PC-3 (cell line): ENCODE measurements around the gene SH2B3. TPM values are rescaled to one million over a fixed set of nuclear protein-coding genes. Genes with fewer than 3 reads are reported as not detected.

Source experiments
- ATAC-seq: fragments of 200-7000 bp; cut with Tn5 transposase; 2 replicates; pipeline ENCODE4 v1.9.1; 2020; ENCODE audit warnings: mild to moderate bottlenecking, moderate library complexity
- BruUV-seq: library from RNA; stranded (reverse); fragments of 400-500 nt; replicated peaks from 2 replicates; lab custom pipeline; 2021; lab: Mats Ljungman, UMichigan
- CTCF ChIA-PET: fragments of 300-600 bp; sonication (Branson Sonifier 250); formaldehyde crosslinking; loops from one replicate; lab custom pipeline; 2022; ENCODE audit warnings: antibody characterized with exemption; lab: Charles Lee
- POLR2A ChIA-PET: fragments of 300-600 bp; sonication (Branson Sonifier 250); formaldehyde crosslinking; loops from one replicate; lab custom pipeline; 2022; ENCODE audit warnings: antibody characterized with exemption; ENCODE audit not compliant: unreplicated experiment; lab: Charles Lee
- DNase-seq: peaks from one replicate; pipeline ENCODE4 v3.0.0-alpha.2; 2015
- H2AFZ ChIP-seq: fragments of 300-600 bp; sonication (generic); 2 replicates; pipeline ENCODE4 v1.6.0; 2016; ENCODE audit warnings: antibody characterized with exemption, low read length
- H3F3A ChIP-seq: fragments of 300-600 bp; sonication (generic); one replicate; pipeline ENCODE4 v1.6.0; 2017; ENCODE audit warnings: antibody characterized with exemption, low read length, control low read depth, mild to moderate bottlenecking; ENCODE audit not compliant: unreplicated experiment
- H3K27ac ChIP-seq: fragments of 300-600 bp; sonication (generic); 2 replicates; pipeline ENCODE4 v1.5.1; 2016; ENCODE audit warnings: mild to moderate bottlenecking, low read length
- H3K27me3 ChIP-seq: fragments of 300-600 bp; sonication (generic); 2 replicates; pipeline ENCODE4 v1.6.1; 2016; ENCODE audit warnings: low read length, mixed read lengths
- H3K36me3 ChIP-seq: fragments of 300-600 bp; sonication (generic); 2 replicates; pipeline ENCODE4 v1.6.1; 2016; ENCODE audit warnings: low read depth, mixed run types, low read length, mixed read lengths
- H3K4me1 ChIP-seq: fragments of 300-600 bp; sonication (generic); 2 replicates; pipeline ENCODE4 v1.5.1; 2016; ENCODE audit warnings: low read length; ENCODE audit not compliant: insufficient read depth
- H3K4me2 ChIP-seq: fragments of 300-600 bp; sonication (generic); 2 replicates; pipeline ENCODE4 v1.6.0; 2016; ENCODE audit warnings: low read length
- H3K4me3 ChIP-seq: fragments of 300-600 bp; sonication (generic); 2 replicates; pipeline ENCODE4 v1.5.1; 2016; ENCODE audit warnings: mild to moderate bottlenecking, low read length, mixed read lengths
- H3K79me2 ChIP-seq: fragments of 300-600 bp; sonication (generic); 2 replicates; pipeline ENCODE4 v1.6.1; 2017; ENCODE audit warnings: low read length, mixed read lengths
- H3K9ac ChIP-seq: fragments of 300-600 bp; sonication (generic); 2 replicates; pipeline ENCODE4 v1.6.0; 2016; ENCODE audit warnings: mild to moderate bottlenecking, low read length
- H3K9me2 ChIP-seq: fragments of 300-600 bp; sonication (generic); replicated peaks from 2 replicates; pipeline ENCODE4 v1.6.1; 2016; ENCODE audit warnings: mixed run types, low read length, mixed read lengths
- H3K9me3 ChIP-seq: fragments of 300-600 bp; sonication (generic); 2 replicates; pipeline ENCODE4 v1.6.1; 2016; ENCODE audit warnings: low read length, mixed read lengths
- H4K20me1 ChIP-seq: fragments of 300-600 bp; sonication (generic); 2 replicates; pipeline ENCODE4 v1.6.1; 2016; ENCODE audit warnings: low read length, mixed read lengths
- EZH2 ChIP-seq: fragments of 300-600 bp; sonication (generic); IDR thresholded peaks from one replicate; pipeline ENCODE4 v1.6.1; 2017; ENCODE audit warnings: antibody characterized with exemption, mild to moderate bottlenecking, low read length; ENCODE audit not compliant: unreplicated experiment
- EZH2phosphoT487 ChIP-seq: fragments of 300-600 bp; sonication (generic); IDR thresholded peaks from 2 replicates; pipeline ENCODE4 v1.6.1; 2018; ENCODE audit warnings: mild to moderate bottlenecking, antibody characterized with exemption, low read length, borderline replicate concordance
- intact Hi-C: fragments of 100-400 bp; cut with micrococcal nuclease; formaldehyde crosslinking; loops from 2 replicates; pipeline ENCODE4 v1.9.0; 2023
- total RNA-seq: library from RNA; depleted of rRNA; stranded (reverse); fragments of >200 nt; gene quantifications from 2 replicates; pipeline ENCODE4 v1.2.3, GENCODE V29; 2014
- TF ChIP-seq, protein P1 (sequence below): fragments of 300-600 bp; sonication (generic); conservative IDR thresholded peaks from 2 replicates; pipeline ENCODE4 v1.5.1; 2017; ENCODE audit warnings: antibody characterized with exemption, low read depth, mild to moderate bottlenecking, low read length

SH2B3 gene
- total RNA-seq, 1 experiment from 2014 or later: 12.9 TPM

DNA sequence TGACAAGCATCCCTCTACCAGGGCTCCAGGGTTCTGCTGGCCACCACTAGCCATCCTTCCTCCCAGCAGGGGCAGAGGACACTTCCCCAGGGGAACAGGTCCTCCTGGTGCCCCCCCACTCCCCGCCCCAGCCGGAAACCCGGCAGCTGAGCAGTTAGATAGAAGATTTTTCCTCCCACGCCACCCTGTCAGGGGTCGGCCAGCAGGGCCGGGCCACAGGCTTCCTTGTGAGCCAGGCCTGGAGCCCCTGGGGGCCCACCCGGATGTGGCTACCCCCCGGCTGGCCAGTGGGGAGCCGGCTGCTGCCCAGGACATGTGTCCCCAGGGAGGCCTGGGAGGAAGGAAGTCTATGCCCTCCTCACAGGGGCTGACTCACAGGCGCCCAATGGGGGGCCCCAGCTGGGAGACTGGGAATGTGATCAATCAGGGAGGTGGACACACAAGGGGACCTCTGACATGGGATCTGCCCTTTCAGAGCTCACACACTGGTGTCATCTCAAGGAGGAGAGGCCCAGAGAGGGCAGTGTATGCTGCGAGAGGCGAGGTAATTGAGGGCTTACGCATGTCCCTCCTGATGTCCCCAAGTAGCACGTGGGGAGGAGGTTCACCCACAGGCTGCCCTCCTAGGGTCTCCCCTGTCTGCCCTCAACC lies 4.2 kb downstream of the SH2B3 start:
- POLR2A ChIA-PET: no interaction called here
- Histone ChIP-seq H3K4me3 (no peak overlapping the region), H3K36me3 (no peaks in the 10 kb centered on the region), H3K9ac (no peak overlapping the region), H3K4me1 (peaks cover 21% of the 10 kb centered on the region), H3K9me3 (no peaks in the 10 kb centered on the region), H2AFZ (no peak overlapping the region), H3K79me2 (peaks cover 52% of the 10 kb centered on the region), H3K9me2 (no peaks in the 10 kb centered on the region), H3K27ac (no peak overlapping the region), H3K4me2 (no peak overlapping the region), H3K27me3 (no peaks in the 10 kb centered on the region), H3F3A (no peaks in the 10 kb centered on the region), H4K20me1 (no peaks in the 10 kb centered on the region)
- DNase-seq (no peak), ATAC-seq (no peak)
- BruUV-seq: no TSS peak
- TF ChIP-seq EZH2phosphoT487: no peak
- TF ChIP-seq, protein P1, sequence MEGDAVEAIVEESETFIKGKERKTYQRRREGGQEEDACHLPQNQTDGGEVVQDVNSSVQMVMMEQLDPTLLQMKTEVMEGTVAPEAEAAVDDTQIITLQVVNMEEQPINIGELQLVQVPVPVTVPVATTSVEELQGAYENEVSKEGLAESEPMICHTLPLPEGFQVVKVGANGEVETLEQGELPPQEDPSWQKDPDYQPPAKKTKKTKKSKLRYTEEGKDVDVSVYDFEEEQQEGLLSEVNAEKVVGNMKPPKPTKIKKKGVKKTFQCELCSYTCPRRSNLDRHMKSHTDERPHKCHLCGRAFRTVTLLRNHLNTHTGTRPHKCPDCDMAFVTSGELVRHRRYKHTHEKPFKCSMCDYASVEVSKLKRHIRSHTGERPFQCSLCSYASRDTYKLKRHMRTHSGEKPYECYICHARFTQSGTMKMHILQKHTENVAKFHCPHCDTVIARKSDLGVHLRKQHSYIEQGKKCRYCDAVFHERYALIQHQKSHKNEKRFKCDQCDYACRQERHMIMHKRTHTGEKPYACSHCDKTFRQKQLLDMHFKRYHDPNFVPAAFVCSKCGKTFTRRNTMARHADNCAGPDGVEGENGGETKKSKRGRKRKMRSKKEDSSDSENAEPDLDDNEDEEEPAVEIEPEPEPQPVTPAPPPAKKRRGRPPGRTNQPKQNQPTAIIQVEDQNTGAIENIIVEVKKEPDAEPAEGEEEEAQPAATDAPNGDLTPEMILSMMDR: no peak
- TF ChIP-seq EZH2: no peak
- intact Hi-C loops: no loop called here
- CTCF ChIA-PET: interaction anchor here (0.7 kb wide), 1 partner anchor 42 kb away, joined by 3 read pairs; no protein-coding TSS in a partner anchor

DNA sequence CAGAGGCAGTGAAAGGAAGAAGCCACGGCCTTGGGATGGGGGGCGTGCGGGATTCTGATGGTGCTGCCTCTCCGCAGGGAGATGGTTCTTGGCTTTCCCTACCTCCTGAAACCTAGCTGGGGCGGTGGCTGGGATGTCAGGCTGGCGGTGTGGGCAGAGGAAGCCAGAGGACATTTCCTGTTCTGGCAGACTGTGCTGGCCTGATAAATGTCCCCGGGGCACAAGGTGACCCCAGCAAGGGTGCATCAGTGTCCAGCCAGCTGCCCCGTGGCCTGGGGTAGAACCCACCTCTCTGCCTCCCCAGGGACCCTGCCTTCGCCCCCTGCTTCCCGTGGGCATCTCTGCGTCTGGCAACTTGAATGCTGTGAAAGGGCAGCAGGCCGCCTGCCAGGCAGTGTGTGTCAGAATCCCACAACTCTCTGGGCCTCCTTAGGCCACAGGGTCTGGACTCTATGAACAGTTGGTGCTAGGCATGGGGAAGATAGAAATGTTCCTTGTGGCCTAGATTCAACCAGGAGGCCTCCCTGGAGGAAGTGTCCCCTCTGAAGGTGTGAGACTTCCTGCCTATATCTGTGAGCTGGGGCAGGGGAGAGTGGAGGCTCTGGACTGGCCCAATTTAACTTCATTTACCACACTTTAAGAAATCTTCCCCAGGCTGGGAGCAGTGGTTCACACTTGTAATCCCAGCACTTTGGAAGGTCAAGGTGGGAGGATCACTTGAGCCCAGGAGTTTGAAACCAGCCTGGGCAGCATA lies 4.9 kb downstream of the SH2B3 start:
- no peak overlapping the region for H3K9ac ChIP-seq

More for the DNA sequence above, 4.9 kb downstream of the SH2B3 start:
- TF ChIP-seq, protein P1: no peak
- TF ChIP-seq EZH2phosphoT487 (no peak), EZH2 (no peak)
- Histone ChIP-seq H3K27ac (no peak overlapping the region), H3K9me2 (no peaks in the 10 kb centered on the region), H3K79me2 (peaks cover 55% of the 10 kb centered on the region), H3K9me3 (no peaks in the 10 kb centered on the region), H3K36me3 (no peaks in the 10 kb centered on the region), H2AFZ (no peak overlapping the region), H3K4me1 (peaks cover 21% of the 10 kb centered on the region), H3K27me3 (no peaks in the 10 kb centered on the region), H4K20me1 (no peaks in the 10 kb centered on the region), H3K4me2 (no peak overlapping the region), H3F3A (no peaks in the 10 kb centered on the region), H3K4me3 (no peak overlapping the region)
- ATAC-seq (no peak), DNase-seq (no peak)
- no TSS peak for BruUV-seq
- intact Hi-C loops: no loop called here
- ChIA-PET POLR2A (no interaction called here), CTCF (interaction anchor here (0.7 kb wide), 1 partner anchor 41 kb away, joined by 3 read pairs; no protein-coding TSS in a partner anchor)
